Measurements from ENCODE around the gene KCNQ4.

DNA sequence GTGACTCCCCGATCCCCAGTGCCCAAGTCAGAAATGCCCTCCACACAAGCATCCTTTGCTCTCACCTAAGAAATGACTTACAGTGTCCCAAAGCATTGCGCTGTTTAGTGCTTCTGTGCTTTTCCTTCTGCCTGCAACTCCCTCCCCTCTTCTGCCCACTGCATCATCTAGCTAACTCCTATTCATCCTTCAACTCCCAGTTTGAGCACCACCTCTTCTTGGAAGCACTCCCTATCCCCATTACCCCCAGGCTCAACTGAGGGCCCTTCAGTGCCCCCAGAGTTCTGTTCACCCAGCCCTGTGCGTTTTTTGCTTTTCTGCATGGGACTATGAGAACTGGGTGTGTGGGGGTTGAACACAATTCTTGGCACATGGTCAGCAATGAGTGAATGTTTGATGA lies 10.0 kb downstream of the KCNQ4 start:
- TF ChIP-seq POGK (CRISPR knock-in tag; conservative IDR thresholded peaks at IDR 0.05): no peak
- TF ChIP-seq PHF20 (CRISPR knock-in tag; IDR thresholded peaks at IDR 0.05): no peak

All from HepG2 (cell line).